ENCODE data around the gene EFNA5. TPM values are rescaled to one million over a fixed set of nuclear protein-coding genes. Genes with fewer than 3 reads are reported as not detected.

Gene EFNA5
- total and polyA plus RNA-seq, 2 of the 8 experiments (the other 6 are each of a cell fraction or from before 2014, with no cell fraction given) = 9.6 to 21.8 TPM

GRCh38 chr5:107443897-107444296 is 226.8 kb downstream of the EFNA5 start:
- no peak overlapping the region for H3K4me2 ChIP-seq (ENCODE audit: insufficient read depth in 1 of 2, low read depth in 2 of 2, low read length in 2 of 2)
- H3K36me3 ChIP-seq (ENCODE audit: control insufficient read depth in 2 of 4, insufficient read depth in 4 of 4, low read length in 3 of 4) = no peaks in the 10 kb centered on the region
- no peaks in the 10 kb centered on the region for H3K23me2 ChIP-seq (ENCODE audit: low read depth, low read length)
- WGBS, 2 experiments (ENCODE audit: extremely low coverage in 1 of 2, insufficient coverage in 1 of 2, insufficient read length in 1 of 2, insufficient replicate concordance in 2 of 2, low coverage in 1 of 2, low lambda C conversion rate in 2 of 2, missing lambda C conversion rate in 1 of 2) = 90% methylated on average over 3 of the region's 3 CpGs; no CpG with 5 or more reads in 1 of the 2 experiments
- DNase-seq (ENCODE audit: low read depth in 1 of 2, low spot score in 2 of 2) (no peak), FAIRE-seq (no peak)
- H2BK20ac ChIP-seq (ENCODE audit: low read length) = no peak overlapping the region
- H3K18ac ChIP-seq (ENCODE audit: extremely low read depth, low read length) = no peak overlapping the region
- H3K79me1 ChIP-seq (ENCODE audit: low read depth, low read length) = no peaks in the 10 kb centered on the region
- no peak overlapping the region for H2AK5ac ChIP-seq (ENCODE audit: low read depth, low read length)
- H3K9ac ChIP-seq (replicated peaks in 1 of 4; ENCODE audit: extremely low read depth in 1 of 4, low read depth in 3 of 4, low read length in 3 of 4) = no peak overlapping the region
- no peak overlapping the region for H2BK120ac ChIP-seq (replicated peaks; ENCODE audit: low read depth, low read length)
- no peak overlapping the region for H2AFZ ChIP-seq (ENCODE audit: low read length)
- no peak for TF ChIP-seq TEAD4 (IDR thresholded peaks at IDR 0.05; ENCODE audit: low read depth, low read length)
- no peak for TF ChIP-seq SAP30 (IDR thresholded peaks at IDR 0.05; ENCODE audit: insufficient read depth, insufficient replicate concordance, low read length)
- TF ChIP-seq ATF3 (IDR thresholded peaks at IDR 0.05; ENCODE audit: insufficient read depth, low read depth, low read length) = no peak
- no peak overlapping the region for H2BK15ac ChIP-seq (ENCODE audit: low read length)
- POLR2A ChIA-PET (ENCODE audit: partially characterized antibody) = no interaction called here
- no peak overlapping the region for H3K56ac ChIP-seq (replicated peaks; ENCODE audit: insufficient read length, low read depth, low read length)
- no peak overlapping the region for H2BK5ac ChIP-seq (ENCODE audit: low read depth, low read length)
- H3K23ac ChIP-seq (ENCODE audit: insufficient read length) = no peak overlapping the region
- H3K4me3 ChIP-seq (ENCODE audit: extremely low read depth in 1 of 4, insufficient read depth in 2 of 4, low read depth in 3 of 4, low read length in 4 of 4) = no peak overlapping the region
- CTCF ChIA-PET (ENCODE audit: partially characterized antibody) = no interaction called here
- H3K27me3 ChIP-seq (replicated peaks in 1 of 4; ENCODE audit: control insufficient read depth in 3 of 4, extremely low read depth in 1 of 4, insufficient read depth in 3 of 4, low read length in 3 of 4) = no peaks in the 10 kb centered on the region
- H3K4ac ChIP-seq (replicated peaks; ENCODE audit: insufficient read length, low read depth, low read length) = no peak overlapping the region
- H4K20me1 ChIP-seq (replicated peaks in 1 of 2; ENCODE audit: control insufficient read depth in 1 of 2, insufficient read depth in 2 of 2, low read length in 2 of 2) = no peaks in the 10 kb centered on the region
- no peak overlapping the region for H3K14ac ChIP-seq (ENCODE audit: insufficient read length)
- no peak overlapping the region for H4K5ac ChIP-seq (ENCODE audit: insufficient read length, low read depth, low read length)
- H4K91ac ChIP-seq (replicated peaks; ENCODE audit: insufficient read length, low read length) = no peak overlapping the region
- H3K79me2 ChIP-seq (ENCODE audit: control insufficient read depth in 1 of 2, insufficient read depth in 2 of 2, low read length in 2 of 2) = peaks cover 0 to 2% of the 10 kb centered on the region in 2 experiments; a peak in 1 of 4 replicates
- no peak overlapping the region for H2BK12ac ChIP-seq (ENCODE audit: low read depth, low read length)
- no peak overlapping the region for H4K8ac ChIP-seq (ENCODE audit: extremely low read depth, insufficient read depth, low read length)
- H3K4me1 ChIP-seq (replicated peaks in 1 of 4; ENCODE audit: control insufficient read depth in 3 of 4, insufficient read depth in 4 of 4, low read length in 3 of 4) = peaks cover 0 to 2% (median 0%) of the 10 kb centered on the region in 4 experiments; a peak in 1 of 7 replicates
- no peak overlapping the region for H3K27ac ChIP-seq (ENCODE audit: low read depth, low read length)
- no peaks in the 10 kb centered on the region for H3K9me3 ChIP-seq (ENCODE audit: insufficient read depth in 2 of 2, low read depth in 1 of 2, low read length in 1 of 2)

Data from H1 (cell line).